Measurements from ENCODE around the gene ZNF236. TPM values are rescaled to one million over a fixed set of nuclear protein-coding genes. Genes with fewer than 3 reads are reported as not detected.

Gene ZNF236
- total RNA-seq, 1 experiment from 2014 or later, result 14.9 TPM

- CTCF ChIA-PET, result no interaction called here
- POLR2A ChIA-PET, result no interaction called here
- H3K9me3 Mint-ChIP-seq (ENCODE audit: unreplicated experiment), result no peaks in the 10 kb centered on the region
- H3K36me3 Mint-ChIP-seq (ENCODE audit: insufficient read depth, unreplicated experiment), result peaks cover 11% of the 10 kb centered on the region
- Histone ChIP-seq H3K4me1 (no peaks in the 10 kb centered on the region), H3K36me3 (ENCODE audit: control insufficient read depth, insufficient read depth, low read length) (no peaks in the 10 kb centered on the region), H3K4me3 (ENCODE audit: low read depth, low read length) (no peak overlapping the region), H3K9me3 (no peaks in the 10 kb centered on the region), H3K27me3 (replicated peaks; ENCODE audit: control insufficient read depth, insufficient read depth, low read length) (no peaks in the 10 kb centered on the region)
- BruUV-seq (replicated peaks), result no TSS peak
- H3K4me3 Mint-ChIP-seq (ENCODE audit: unreplicated experiment), result no peak overlapping the region
- DNase-seq, result no peak
- no peak overlapping the region for H3K27ac Mint-ChIP-seq (ENCODE audit: unreplicated experiment)
- H3K27me3 Mint-ChIP-seq (ENCODE audit: insufficient read depth, unreplicated experiment), result no peaks in the 10 kb centered on the region
- intact Hi-C loops (cut with micrococcal nuclease; ENCODE audit: unreplicated experiment), result no loop called here
- no peak for TF ChIP-seq CTCF (IDR thresholded peaks at IDR 0.05; ENCODE audit: insufficient read depth in 1 of 2, low read depth in 1 of 2, low read length in 1 of 2, severe bottlenecking in 1 of 2, unreplicated experiment in 1 of 2)
- H3K4me1 Mint-ChIP-seq (ENCODE audit: low read depth, unreplicated experiment), result no peaks in the 10 kb centered on the region
Observed at GRCh38 chr18:76967721-76968472, 145.5 kb downstream of the ZNF236 start.

- Histone ChIP-seq H3K9me3 (no peaks in the 10 kb centered on the region), H3K4me1 (no peaks in the 10 kb centered on the region), H3K27me3 (replicated peaks; ENCODE audit: control insufficient read depth, insufficient read depth, low read length) (no peaks in the 10 kb centered on the region), H3K4me3 (ENCODE audit: low read depth, low read length) (no peak overlapping the region), H3K36me3 (ENCODE audit: control insufficient read depth, insufficient read depth, low read length) (no peaks in the 10 kb centered on the region)
- no TSS peak for BruUV-seq (replicated peaks)
- ChIA-PET CTCF (no interaction called here), POLR2A (no interaction called here)
- no peaks in the 10 kb centered on the region for H3K4me1 Mint-ChIP-seq (ENCODE audit: low read depth, unreplicated experiment)
- no peak for TF ChIP-seq CTCF (IDR thresholded peaks at IDR 0.05; ENCODE audit: insufficient read depth in 1 of 2, low read depth in 1 of 2, low read length in 1 of 2, severe bottlenecking in 1 of 2, unreplicated experiment in 1 of 2)
- no peak for DNase-seq
- intact Hi-C loops (cut with micrococcal nuclease; ENCODE audit: unreplicated experiment), result no loop called here
- H3K4me3 Mint-ChIP-seq (ENCODE audit: unreplicated experiment), result no peak overlapping the region
- H3K9me3 Mint-ChIP-seq (ENCODE audit: unreplicated experiment), result no peaks in the 10 kb centered on the region
- no peaks in the 10 kb centered on the region for H3K27me3 Mint-ChIP-seq (ENCODE audit: insufficient read depth, unreplicated experiment)
- H3K36me3 Mint-ChIP-seq (ENCODE audit: insufficient read depth, unreplicated experiment), result no peaks in the 10 kb centered on the region
- H3K27ac Mint-ChIP-seq (ENCODE audit: unreplicated experiment), result no peak overlapping the region
Observed at GRCh38 chr18:76970770-76971559, 148.6 kb downstream of the ZNF236 start.

GRCh38 chr18:76972241-76972640 is 149.9 kb downstream of the ZNF236 start:
- intact Hi-C loops (cut with micrococcal nuclease; ENCODE audit: unreplicated experiment), result no loop called here
- no peaks in the 10 kb centered on the region for H3K27me3 ChIP-seq (replicated peaks; ENCODE audit: control insufficient read depth, insufficient read depth, low read length)
- no peaks in the 10 kb centered on the region for H3K36me3 ChIP-seq (ENCODE audit: control insufficient read depth, insufficient read depth, low read length)
- H3K9me3 ChIP-seq, result no peaks in the 10 kb centered on the region
- no peak for DNase-seq
- H3K27me3 Mint-ChIP-seq (ENCODE audit: insufficient read depth, unreplicated experiment), result no peaks in the 10 kb centered on the region
- no peak overlapping the region for H3K4me3 ChIP-seq (ENCODE audit: low read depth, low read length)
- H3K36me3 Mint-ChIP-seq (ENCODE audit: insufficient read depth, unreplicated experiment), result no peaks in the 10 kb centered on the region
- no TSS peak for BruUV-seq (replicated peaks)
- H3K4me1 Mint-ChIP-seq (ENCODE audit: low read depth, unreplicated experiment), result no peaks in the 10 kb centered on the region
- ChIA-PET POLR2A (no interaction called here), CTCF (no interaction called here)
- H3K9me3 Mint-ChIP-seq (ENCODE audit: unreplicated experiment), result no peaks in the 10 kb centered on the region
- H3K4me3 Mint-ChIP-seq (ENCODE audit: unreplicated experiment), result no peak overlapping the region
- H3K27ac Mint-ChIP-seq (ENCODE audit: unreplicated experiment), result no peak overlapping the region
- no peaks in the 10 kb centered on the region for H3K4me1 ChIP-seq
- no peak for TF ChIP-seq CTCF (IDR thresholded peaks at IDR 0.05; ENCODE audit: insufficient read depth in 1 of 2, low read depth in 1 of 2, low read length in 1 of 2, severe bottlenecking in 1 of 2, unreplicated experiment in 1 of 2)
